Stromal cell of bone marrow (primary cell): Measurements from ENCODE around the gene AP4S1.
A peak's percentile ranks its signal among the peaks of the same experiment; 100 is the strongest.
"Not testable (repeated sequence)": the region's sequence is repeated elsewhere in the genome, so short reads cannot be mapped to it uniquely, and the experiment has no call there.

Source experiments
- DNase-seq: peaks from one replicate; pipeline ENCODE4 v3.0.0-alpha.2; 2012; ENCODE audit warnings: low read depth

The AP4S1 gene

GRCh38 chr14:31043379-31043778, 17.9 kb downstream of the AP4S1 start:
- DNase-seq: no peak

GRCh38 chr14:31045501-31046080, 20.1 kb downstream of the AP4S1 start:
- DNase-seq: no peak

GRCh38 chr14:31047503-31047902, 22.1 kb downstream of the AP4S1 start:
- DNase-seq: no peak

- no peak for DNase-seq
Measured at GRCh38 chr14:31051023-31051422, 25.6 kb downstream of the AP4S1 start.

GRCh38 chr14:31051511-31051910, 26.1 kb downstream of the AP4S1 start:
- no peak for DNase-seq

- peak; percentile 23 for DNase-seq
Measured at GRCh38 chr14:31052905-31053586, 27.6 kb downstream of the AP4S1 start.

GRCh38 chr14:31057035-31057434, 31.6 kb downstream of the AP4S1 start:
- no peak for DNase-seq

- DNase-seq: no peak
Measured at GRCh38 chr14:31057701-31058364, 32.4 kb downstream of the AP4S1 start.

GRCh38 chr14:31059152-31059924, 33.9 kb downstream of the AP4S1 start:
- peak; percentile 57 for DNase-seq

- DNase-seq: no peak
Measured at GRCh38 chr14:31060253-31060875, 34.9 kb downstream of the AP4S1 start.

GRCh38 chr14:31062908-31063307, 37.5 kb downstream of the AP4S1 start:
- DNase-seq: not testable (repeated sequence)

GRCh38 chr14:31068235-31068634, 42.8 kb downstream of the AP4S1 start:
- DNase-seq: no peak

GRCh38 chr14:31069343-31069742, 43.9 kb downstream of the AP4S1 start:
- DNase-seq: no peak

- DNase-seq: peak; percentile 51
Measured at GRCh38 chr14:31070431-31070830, 45.0 kb downstream of the AP4S1 start.

- no peak for DNase-seq
Measured at GRCh38 chr14:31071151-31071550, 45.7 kb downstream of the AP4S1 start.

GRCh38 chr14:31075144-31075543, 49.7 kb downstream of the AP4S1 start:
- DNase-seq: no peak

- no peak for DNase-seq
Measured at GRCh38 chr14:31078766-31079165, 53.3 kb downstream of the AP4S1 start.

GRCh38 chr14:31080056-31080455, 54.6 kb downstream of the AP4S1 start:
- no peak for DNase-seq

GRCh38 chr14:31080484-31080883, 55.0 kb downstream of the AP4S1 start:
- no peak for DNase-seq

GRCh38 chr14:31083781-31084180, 58.3 kb downstream of the AP4S1 start:
- DNase-seq: no peak

- DNase-seq: no peak
Measured at GRCh38 chr14:31084385-31084784, 58.9 kb downstream of the AP4S1 start.

- no peak for DNase-seq
Measured at GRCh38 chr14:31085027-31085426, 59.6 kb downstream of the AP4S1 start.
